HepG2 (cell line): ENCODE measurements around the gene AGK.

Experiments
- ATF6 ChIP-seq: sonication (generic); formaldehyde crosslinking; conservative IDR thresholded peaks from 2 replicates; pipeline ENCODE4 v1.4.0; 2020; ENCODE audit warnings: missing genetic modification reagents
- CTCF ChIP-seq: sonication (generic); formaldehyde crosslinking; IDR thresholded peaks from 2 replicates; pipeline ENCODE4 v1.5.0; 2020; ENCODE audit warnings: mild to moderate bottlenecking, missing genetic modification reagents, moderate library complexity
- MYC ChIP-seq: sonication (generic); formaldehyde crosslinking; IDR thresholded peaks from 2 replicates; pipeline ENCODE4 v1.9.0; 2021; ENCODE audit warnings: missing genetic modification reagents, borderline replicate concordance
- NAIF1 ChIP-seq: sonication (generic); formaldehyde crosslinking; IDR thresholded peaks from 2 replicates; pipeline ENCODE4 v1.5.0; 2020; ENCODE audit warnings: mild to moderate bottlenecking, missing genetic modification reagents, borderline replicate concordance
- NFIC ChIP-seq: IDR thresholded peaks from 2 replicates; pipeline ENCODE4 v1.6.1; 2012; ENCODE audit warnings: mild to moderate bottlenecking, low read length, inconsistent platforms
- RAD21 ChIP-seq: fragments of 450-650 bp; formaldehyde crosslinking; IDR thresholded peaks from 2 replicates; pipeline ENCODE4 v1.5.0; 2020; ENCODE audit warnings: mild to moderate bottlenecking
- ZNF792 ChIP-seq: IDR thresholded peaks from 2 replicates; pipeline ENCODE4 v1.6.1; 2016

- TF ChIP-seq ZNF792 (no peak), ATF6 (CRISPR knock-in tag) (no peak), MYC (CRISPR knock-in tag) (no peak), RAD21 (no peak), NAIF1 (no peak), CTCF (CRISPR knock-in tag) (no peak), NFIC (no peak)
Observed at GRCh38 chr7:141558544-141559183, 7.5 kb downstream of the AGK start.
